Activated CD8-positive, alpha-beta memory T cell treated with anti-CD3 and anti-CD28 coated beads, Interleukin-2, amount 50 U/mL, for 24 hours (primary cell): ENCODE data around the gene EVL.
"Not testable (repeated sequence)": the region's sequence is repeated elsewhere in the genome, so short reads cannot be mapped to it uniquely, and the experiment has no call there.

Experiments used
- DNase-seq: peaks from one replicate; pipeline ENCODE4 v3.0.0-alpha.2; 2020; ENCODE audit errors: extremely low read depth

The EVL gene

DNA sequence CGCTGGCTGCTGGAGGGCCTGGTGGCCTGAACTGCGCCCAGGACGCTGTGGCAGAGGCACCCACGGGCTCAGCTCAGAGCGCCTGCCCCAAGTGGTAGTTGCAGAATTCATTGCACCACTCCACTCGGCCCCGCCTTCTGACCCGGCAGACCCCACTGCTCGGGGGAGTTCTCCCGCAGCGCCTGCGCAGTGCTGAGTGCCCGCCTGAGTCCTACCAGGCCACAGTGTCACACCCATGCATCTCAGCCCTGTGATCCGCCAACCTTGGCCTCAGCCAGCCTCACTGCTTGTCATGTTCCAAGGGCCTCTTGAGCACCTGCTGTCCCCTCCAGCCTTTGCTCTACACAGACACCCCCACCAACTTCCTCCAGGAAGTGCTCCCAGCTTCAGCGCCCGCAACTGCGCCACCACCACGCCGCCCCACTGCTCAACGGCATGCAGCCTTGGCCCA, 82.0 kb downstream of the EVL start:
- peak; percentile 45 for DNase-seq

DNA sequence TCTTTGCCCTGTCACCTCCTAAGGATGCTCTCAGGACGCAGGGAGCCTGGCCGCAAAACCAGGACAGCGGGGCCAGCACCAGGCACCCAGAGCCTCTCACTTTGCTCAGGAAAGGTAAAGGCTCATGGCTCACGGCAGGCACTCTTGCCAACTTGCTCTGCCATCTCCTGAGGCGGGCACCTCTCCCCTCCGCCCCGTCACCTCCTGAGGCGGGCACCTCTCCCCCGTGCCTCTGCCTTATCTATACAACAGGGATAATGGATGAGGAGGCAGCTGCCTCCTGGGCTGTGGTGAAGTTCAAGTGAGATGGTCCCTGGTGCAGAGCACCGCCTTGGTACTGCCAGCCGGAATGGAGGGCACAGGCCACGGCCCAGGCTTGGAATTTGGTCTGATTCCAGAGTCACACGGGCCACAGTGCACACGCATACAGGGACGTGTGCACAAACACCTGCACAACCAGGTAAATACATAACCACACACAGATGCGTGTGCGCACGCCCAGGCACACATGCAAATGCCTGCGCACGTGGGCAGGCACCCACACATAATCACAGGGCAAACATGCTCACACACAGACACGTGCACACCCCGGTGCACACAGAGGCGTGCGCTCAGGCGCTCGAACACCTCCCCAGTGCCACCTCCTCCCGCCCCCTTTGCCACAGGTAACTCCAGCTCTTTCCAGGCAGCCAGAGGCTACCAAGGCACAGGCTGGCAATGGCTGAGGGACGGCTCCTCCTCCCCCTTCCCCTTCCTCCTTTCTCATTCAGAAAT, 82.7 kb downstream of the EVL start:
- DNase-seq, result no peak

DNA sequence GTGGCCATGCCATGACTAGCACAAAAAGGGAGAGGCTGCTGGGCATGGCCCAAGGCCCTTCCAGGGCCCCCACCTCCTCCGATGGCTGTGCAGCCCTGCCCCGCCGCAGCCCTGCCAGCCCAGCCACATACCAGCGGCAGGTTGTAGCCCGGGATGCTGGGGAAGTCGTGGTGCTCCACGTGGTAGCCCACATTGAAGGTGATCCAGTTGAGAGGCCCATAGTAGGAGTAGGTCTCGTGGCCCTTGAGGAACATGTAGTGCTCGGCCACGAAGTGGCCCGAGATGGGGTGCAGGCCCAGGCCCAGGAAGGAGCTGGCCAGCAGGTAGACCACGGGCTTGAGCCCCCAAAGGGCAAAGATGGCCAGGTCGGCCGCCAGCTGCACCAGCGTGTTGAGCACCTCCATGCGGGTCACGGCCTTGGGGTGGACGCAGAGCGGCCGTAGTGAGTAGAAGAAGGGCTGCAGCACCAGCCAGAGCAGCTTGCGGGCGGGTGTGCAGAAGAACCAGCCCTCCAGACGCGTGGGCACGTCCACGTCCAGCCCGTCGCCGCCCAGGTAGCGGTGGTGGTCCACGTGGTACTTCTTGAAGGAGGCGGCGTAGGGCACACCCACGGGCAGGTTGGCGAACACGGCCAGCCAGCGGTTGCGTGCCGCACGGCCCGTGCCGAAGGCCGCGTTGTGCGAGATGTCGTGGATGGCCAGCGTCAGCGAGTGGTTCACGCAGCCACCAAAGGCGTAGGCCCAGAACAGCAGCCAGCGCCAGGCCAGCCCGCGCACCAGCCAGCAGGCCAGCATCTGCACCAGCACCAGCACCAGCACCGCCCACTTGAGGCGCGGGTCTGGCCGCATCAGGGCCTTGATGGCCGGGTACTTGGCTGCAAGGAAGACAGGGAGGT, 83.9 kb downstream of the EVL start:
- DNase-seq, result no peak

DNA sequence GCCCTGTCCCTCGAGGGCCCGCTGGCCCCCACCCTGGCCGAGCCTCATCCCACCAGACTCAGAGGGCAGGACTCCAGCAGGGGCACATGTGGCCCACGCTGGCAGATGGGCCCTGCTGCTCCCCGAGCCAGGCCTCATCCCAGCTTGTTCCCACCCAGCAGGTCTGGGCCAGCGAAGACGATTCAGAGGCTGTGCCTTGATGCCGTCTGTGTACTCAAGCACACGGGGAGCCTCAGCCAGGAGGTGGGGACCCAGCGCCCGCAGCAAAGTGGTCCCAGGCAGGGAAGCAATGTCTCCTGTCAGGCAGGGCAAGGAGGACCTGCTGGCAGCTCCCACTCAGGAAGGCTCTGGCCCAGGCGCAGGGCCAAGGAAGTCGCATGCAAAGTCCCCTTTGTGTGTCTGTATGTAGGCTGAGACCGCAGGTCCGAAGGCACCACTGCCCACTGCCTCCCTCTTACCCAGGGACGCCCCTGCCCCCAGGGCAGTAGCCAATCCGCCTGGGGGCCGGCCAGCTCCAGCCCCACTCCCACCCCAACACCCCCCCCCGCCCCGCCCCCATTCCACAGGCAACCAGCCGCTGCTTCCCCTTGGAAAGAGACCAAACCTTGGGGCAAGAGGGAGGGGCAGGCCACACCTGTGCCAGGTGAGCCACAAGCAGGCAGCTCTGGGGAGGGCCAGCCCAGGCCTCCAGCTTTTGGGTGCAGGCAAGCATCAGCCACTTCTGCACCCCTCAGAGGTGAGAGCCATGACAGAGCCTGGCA, 84.8 kb downstream of the EVL start:
- no peak for DNase-seq

DNA sequence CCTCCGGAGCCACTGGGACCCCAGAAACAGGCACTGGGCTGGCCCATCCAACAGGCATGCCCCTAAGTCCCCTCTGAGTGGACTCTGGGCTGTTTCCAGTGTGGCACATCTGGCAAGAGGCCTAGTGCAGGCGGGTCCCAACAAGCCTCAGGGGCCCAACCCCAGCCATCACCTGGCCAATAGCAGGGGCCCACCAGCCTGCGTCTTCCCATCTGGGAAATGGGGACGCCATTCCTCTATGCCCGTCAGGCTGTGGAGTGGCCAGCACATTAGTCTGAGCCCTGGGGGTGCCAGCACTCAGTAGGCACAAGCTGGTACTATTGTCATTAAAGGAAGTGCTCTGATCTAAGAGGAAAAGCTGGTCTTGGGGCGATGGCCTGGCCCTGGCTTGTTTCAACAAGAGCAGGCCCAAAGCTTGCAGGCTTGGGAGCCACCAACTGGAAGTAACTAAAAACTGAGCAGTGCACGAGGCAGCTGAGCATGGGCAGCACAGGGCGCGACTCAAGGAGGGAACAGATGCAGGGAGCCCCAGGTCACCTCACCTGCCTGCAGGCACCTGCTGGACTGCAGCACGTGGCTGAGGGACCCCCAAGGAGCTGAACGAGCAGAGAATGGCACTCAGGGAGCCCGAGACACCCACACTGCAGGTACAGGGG, 85.8 kb downstream of the EVL start:
- no peak for DNase-seq

DNA sequence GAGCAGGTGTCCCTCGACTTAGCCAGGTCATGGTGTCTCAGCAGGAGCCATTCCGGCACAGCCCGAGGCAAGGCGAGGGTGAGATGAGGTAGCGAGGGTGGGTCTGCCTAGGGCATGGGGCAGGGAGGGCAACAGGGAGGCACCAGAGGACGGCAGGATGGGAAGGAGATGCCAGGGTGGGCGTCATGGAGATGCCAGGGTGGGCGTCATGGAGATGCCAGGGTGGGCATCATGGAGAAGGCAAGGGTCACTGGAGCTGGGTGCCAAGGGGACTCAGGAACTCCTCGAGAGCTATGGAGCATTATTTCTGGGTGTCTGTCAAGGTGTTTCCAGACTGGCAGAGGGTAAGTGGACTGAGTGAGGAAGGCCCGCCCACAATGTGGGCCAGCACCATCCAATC, 86.9 kb downstream of the EVL start:
- no peak for DNase-seq

DNA sequence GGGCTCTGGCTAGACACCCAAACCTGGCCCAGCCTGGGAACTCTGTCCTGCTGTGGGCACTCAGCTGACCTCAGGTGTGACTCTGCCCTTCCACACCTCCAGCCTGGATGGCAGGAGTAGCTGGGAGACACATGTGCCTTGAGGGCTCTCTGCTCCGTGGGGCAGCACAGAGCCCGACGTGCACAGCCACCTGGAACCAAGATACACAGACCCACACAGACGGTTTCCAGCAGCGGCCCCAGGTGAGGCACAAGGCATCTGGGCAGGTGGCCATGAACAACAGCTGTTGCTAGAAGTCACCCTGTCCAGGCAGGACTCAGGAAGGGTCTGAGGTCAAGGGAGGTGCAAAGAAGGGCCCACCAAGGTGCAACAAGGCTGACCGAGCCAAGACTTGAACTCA, 88.3 kb downstream of the EVL start:
- no peak for DNase-seq

DNA sequence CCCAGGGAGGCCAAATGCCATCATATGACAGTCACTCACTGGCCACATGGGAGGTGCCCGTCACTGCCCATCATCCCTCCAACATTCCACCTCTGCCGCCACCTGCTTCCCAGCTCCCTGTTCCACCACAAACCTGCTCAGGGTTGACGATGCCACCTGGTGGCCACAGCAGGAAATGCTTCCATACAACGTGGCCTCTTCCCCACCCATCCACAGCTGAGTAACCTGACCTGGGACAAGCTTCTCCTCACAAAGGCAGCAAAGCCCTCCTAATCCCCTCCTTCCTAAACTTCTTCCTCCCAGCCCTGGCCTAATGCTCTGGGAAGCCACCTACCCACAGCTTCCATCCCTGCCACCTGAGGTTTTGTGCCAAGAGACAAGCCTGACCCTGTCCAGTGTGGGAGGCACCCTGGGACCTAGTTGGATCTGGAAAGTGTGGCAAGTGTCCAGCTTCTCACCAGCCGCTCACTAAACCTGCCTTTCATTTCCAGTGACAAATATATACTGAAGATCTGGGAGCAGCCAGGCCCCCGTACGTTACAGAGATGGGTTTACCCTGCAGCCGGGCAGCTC, 89.9 kb downstream of the EVL start:
- no peak for DNase-seq

DNA sequence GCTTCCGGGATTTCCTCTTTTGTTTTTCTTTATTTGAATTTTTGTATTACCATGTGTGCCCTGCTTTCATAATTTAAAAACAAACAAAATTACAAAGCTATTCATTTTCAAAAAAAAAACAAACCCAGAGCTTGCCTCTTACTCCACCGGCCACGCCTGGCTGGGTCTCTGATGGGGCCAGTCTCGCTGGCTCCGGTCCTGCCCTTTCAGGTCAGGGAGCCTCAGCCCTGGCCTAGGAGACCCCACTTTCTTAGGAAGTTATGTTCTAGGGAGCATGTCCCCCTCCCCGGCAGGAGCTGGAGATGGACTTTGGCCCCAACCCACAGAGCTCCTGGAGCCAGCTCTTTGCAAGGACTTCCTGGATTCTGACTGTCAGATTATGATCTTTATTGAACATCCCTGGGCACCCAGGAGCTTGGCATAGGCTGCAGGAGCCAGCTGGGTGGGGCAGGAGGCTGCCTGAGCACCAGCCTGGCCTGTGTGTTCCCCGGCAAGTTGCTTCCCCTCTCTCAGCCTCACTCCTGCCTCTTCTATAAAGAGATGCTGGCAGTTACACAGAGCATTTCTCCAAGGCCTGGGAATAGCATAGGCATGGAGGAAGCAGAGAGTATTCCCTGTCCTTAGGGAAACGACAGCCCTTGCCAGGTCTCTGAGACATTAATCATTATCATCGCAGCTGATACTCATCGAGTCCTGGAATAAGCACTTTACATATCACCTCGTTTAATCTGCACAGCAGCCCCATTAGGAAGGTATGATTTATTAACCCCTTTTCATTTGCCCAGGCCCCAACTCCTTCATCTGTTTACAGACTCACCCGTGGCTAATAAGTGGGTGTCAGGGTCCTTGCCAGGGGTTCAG, 90.8 kb downstream of the EVL start:
- DNase-seq, result no peak

DNA sequence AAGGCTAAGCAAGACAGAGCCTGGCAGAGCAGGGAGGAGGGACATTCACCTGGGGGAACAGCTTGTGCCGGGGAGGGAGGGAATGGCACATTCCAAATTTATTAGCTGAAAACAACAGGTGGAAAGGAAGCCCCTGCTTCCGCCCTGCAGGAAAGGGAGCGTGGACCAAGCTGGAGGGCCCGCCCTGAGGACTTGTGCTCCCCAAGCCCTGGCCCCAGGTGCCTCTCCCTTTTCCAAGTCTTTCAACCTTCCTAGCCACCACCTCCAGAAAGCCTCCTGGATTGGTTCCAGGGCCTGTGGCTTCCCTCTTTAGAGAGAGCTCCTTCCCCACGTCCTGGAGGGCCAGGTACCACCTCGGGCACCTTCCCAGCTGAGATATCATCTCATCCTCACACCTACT, 91.6 kb downstream of the EVL start:
- no peak for DNase-seq

DNA sequence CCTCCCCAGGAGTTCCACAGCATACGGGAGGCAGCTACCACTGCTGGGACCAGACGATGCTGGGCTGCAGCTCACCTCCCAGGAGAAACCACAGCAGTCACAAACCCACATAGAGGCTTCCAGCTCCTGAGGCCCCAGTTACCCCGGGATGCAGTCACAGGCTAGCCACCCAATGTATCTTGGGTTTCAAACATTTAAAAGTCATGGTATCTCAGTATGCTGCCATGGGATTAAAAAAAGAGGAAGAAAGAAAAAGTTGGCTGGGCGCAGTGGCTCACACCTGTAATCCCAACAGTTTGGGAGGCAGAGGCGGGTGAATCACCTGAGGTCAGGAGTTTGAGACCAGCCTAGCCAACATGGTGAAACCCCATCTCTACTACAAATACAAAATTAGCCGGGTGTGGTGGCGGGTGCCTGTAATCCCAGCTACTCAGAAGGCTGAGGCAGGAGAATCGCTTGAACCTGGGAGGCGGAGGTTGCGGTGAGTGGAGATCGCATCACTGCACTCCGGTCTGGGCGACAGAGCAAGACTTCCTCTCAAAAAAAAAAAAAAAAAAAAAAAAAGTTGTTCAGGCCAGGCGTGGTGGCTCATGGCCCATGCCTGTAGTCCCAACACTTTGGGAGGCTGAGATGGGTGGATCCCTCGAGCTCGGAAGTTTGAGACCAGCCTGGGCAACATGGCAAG, 92.5 kb downstream of the EVL start:
- DNase-seq, result not testable (repeated sequence)

DNA sequence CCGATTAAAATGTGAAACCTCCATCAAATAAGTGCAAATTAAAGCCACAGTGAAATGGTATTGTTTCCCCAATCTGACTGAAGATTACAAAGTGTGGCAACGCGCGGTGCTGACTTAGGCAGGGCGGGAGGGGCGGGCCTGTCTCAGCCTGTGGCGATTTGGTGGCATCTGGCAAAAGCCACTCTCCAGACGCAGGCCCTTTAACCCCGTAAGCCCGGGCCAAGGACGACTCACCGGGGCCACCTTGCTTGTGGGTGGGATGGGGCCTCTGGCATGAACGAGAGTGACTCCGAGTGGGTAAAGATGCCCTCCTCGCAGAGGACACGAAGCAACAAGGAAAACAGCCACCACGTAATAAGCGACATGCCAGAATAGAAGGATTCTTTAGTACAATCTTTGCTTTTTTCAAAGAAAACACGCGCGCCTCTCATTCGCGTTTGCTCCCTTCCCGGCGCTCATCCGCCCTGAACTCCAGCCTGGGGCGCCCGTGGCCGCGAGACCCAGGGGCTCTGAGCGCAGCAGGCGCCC, 93.4 kb downstream of the EVL start:
- DNase-seq, result no peak

DNA sequence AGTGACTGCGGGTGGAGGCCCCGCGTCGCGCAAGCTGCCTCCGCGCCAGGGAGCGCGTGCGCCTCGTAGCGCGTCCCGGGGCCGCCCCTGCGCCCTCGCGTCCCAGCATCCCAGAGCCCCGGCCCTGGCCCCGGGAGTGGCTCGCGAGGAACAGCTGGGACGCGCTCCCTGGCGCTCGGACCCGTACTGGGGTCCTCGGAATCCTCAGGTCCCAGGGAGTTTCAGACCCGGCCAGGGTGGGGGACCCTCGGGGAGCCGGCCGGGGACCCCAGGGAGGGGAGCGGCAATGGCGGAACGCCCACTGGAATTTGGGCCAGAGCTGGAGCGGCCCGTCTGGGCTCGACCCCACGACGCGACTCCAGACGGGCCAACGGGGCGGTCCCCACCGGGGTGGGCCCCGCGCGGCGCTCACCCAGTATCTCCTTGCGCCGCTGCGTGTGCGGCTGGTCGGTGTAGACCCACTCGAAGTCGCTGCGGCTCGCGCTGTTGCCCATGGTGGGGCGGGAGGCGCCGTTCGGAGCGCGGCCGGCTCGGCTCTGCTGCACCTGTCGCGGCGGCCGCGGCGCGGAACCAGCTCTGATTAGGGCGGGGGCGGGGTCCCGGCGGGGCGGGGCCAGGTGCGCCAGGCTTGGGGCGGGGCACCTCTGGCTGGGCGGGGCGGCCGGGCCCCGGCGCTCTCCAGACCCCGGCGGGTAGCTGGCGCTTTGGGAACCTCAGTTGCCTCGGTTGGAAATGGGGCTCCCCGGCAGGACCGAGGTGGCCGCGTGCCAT, 94.1 kb downstream of the EVL start, which contains the start of gene DEGS2:
Gene DEGS2, minus strand, starts transcription at position 552 of the 771 bp plus-strand sequence. Its CDS starts 58 bp downstream, at position 494.
- no peak for DNase-seq

DNA sequence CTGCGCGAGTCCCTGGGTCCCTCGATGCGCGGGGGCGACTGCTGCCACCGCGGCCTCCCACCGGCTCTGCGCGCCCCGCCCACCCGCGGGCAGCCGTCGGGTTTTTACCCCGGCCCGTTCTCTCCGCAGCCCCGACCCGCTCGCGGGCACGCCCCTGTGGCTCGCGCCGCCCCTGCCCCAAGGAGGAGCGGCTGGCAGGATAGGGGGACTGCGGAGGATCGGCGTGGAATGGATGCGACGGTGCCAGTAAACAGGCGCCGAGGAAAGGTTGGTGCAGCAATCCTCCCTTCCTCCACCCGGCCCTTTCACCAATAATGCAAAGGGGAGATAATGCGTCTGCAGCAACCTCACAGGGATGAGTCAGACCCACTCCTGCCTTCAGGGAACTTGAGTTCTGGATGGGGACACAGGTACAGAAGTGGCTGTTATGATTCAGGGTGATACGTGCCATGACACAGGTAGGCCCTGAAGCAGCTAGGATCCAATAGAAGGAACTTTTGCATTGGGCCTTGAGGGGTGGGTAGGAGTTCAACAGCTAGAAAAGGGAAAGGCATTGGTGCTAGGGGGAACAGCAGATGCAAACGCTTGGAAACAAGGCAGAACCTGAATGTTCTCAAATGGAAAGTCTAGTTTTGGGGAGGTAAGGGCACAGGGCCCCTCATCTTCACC, 94.8 kb downstream of the EVL start:
- no peak for DNase-seq

DNA sequence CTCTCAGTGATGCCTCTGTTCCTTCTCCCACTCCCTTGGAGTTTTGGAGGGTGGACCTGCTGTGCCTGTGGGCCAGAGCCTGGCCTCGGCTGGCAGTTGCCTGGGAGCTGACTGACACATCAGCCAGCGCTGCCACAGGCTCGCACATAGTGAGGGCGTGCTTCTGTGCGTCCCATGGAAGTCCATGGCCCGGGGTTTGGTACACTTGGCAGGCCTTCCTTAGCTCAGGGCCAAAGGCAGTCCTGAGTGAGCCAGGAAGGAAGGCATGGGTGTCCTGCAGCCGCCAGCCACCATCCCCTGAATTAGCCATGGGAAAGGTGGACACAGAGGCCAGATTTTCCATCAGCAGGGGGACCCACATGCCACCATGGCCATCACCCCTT, 95.3 kb downstream of the EVL start:
- no peak for DNase-seq

DNA sequence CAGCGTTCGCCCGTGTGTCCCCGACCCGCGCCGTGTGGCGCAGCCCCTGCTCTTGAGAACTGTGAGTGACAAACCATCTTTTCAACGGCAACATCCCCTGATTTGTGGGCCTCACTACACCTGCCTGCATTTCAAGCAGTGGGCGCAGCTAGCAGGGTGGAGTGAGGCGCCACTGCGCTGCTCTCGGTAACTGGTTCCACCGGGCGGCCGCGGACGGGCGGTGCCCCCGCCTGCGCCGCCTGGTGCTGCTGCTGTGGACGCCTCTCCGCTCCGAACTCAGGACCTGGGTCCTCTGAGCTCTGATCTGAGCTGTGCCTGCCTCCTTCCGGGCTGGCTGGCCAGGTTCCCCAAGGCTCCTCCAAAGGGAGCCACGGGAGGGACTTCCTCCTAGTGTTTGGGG, 100.2 kb downstream of the EVL start:
- no peak for DNase-seq

DNA sequence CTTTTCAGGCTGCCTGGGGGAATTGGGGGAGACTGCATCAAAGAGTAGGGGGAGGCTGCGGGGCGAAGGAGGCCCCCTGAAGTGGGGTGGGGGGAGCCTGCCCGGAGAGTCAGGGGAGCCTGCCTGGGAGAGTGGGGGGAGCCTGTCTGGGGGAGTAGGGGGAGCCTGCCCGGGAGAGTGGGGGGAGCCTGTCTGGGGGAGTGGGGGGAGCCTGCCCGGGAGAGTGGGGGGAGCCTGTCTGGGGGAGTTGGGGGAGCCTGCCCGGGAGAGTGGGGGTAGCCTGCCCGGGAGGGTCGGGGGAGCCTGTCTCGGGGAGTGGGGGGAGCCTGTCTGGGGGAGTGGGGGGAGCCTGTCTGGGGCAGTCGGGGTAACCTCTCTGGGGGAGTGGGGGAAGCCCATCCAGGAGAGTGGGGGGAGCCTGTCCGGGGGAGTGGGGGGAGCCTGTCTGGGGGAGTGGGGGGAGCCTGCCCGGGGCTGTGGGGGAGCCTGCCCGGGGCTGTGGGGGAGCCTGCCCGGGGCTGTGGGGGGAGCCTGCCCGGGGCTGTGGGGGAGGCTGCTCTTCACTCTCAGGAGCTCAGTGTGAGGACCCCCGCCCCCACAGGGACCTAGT, 100.7 kb downstream of the EVL start:
- no peak for DNase-seq

DNA sequence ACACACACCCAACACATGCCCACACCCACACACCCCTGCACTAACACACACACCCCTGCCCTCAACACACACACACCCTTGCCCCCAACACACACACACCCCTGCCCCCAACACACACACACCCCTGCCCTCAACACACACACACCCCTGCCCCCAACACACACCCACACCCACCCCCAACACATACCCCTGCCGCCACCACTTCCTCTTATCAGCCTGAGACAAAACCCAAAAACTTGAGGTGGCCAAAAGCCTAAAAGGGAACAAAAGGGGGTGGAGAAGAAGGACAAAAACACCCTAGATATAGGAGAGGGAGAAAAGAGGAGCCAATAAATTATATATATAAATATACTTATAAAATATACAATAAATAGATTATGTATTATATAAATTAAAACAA, 103.3 kb downstream of the EVL start:
- no peak for DNase-seq
